GM19455 (cell line): ENCODE data around the gene SCIN.

Experiments used
- ATAC-seq: cut with Tn5 transposase; IDR thresholded peaks from one replicate; pipeline ENCODE4 v1.9.1; 2021; ENCODE audit not compliant: unreplicated experiment

SCIN gene

GRCh38 chr7:12565873-12566272 lies 4.6 kb upstream of the SCIN start:
- no peak for ATAC-seq

- ATAC-seq: peak; percentile 88
Measured at GRCh38 chr7:12567015-12567414, 3.5 kb upstream of the SCIN start.

GRCh38 chr7:12569673-12570072 lies 847 bp upstream of the SCIN start:
- ATAC-seq: no peak

DNA sequence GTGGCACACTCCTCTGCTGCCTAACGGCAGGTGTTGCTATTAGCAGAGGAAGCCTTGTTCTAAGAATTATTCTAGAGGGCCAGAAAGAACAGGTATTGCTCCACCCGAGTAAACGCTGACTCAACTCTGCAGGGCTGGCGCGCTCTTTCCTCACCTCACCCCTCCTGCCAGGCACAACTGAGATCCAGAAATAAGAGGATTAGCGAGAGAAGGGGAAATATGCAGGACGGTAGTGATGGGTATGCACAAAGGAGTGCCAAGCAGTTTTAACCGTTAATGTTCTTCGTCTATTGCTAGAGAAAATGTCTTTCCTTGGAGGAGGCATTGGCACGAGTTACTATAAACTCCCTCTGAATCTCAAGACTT lies 369 bp upstream of the SCIN start:
- ATAC-seq: no peak

DNA sequence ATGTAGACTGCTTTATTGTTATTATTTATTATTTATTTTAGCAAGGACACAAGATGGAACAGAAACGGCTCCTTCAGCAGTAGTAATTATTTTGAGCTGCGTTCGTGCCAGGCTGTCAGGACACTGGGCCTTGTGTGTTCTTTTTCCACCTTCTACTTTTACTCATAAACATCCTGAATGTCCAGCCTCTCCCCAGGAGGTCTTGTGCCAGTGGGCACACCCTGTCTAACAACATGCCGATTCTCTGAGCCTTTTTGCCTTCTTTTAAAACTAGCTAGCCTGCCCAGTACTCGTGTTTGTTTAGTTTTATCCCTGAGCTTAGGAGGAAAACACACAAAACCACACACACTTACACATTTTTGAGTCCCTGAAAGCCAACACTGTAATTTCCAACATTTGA lies 1.2 kb downstream of the SCIN start:
- ATAC-seq: no peak

DNA sequence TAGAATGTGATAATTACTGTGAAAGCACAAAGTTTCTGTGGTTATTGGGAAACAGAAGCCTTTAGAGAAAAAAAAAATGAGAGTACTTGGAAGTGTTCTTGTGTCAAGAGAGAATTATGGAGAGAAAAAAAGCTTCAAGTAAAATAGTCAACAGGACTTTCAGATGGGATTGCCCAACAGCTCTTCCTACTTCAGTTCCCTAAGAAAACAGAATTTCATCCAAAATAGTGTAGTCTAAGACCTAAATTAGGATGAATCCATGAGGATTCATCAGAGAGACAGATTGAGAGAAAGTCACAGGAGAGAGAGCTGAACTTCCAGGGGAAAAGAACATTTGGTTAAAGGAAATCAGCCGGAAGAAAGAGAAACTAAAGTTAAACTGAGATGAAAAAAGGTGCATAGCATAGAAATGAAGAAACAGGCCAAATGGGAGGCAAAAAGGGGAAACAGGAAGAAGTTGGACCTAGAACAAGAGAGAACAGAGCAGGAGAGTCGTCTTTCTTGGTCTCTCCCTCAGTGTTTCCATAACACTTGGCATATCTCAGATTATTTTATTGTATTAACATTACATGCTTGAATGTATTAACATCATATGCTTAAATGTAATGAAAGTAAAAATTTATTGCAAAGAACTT lies 2.5 kb downstream of the SCIN start:
- no peak for ATAC-seq

DNA sequence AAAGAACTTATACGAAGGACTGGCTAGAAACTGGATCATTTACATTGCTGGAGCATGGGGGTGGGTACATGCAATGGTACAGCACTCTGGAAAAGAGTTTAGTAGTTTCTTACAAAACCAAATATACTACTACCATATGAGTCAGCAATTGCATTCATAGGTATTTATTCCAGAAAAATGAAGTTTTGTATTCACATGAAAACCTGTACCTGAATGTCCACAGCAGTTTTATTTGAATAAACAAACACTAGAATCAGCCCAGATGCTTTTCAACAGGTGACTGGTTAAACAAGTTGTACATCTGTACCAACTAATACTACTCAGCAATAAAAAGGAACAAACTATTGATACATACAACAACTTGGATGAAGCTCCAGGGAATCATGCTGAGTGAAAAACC lies 3.4 kb downstream of the SCIN start:
- ATAC-seq: no peak

DNA sequence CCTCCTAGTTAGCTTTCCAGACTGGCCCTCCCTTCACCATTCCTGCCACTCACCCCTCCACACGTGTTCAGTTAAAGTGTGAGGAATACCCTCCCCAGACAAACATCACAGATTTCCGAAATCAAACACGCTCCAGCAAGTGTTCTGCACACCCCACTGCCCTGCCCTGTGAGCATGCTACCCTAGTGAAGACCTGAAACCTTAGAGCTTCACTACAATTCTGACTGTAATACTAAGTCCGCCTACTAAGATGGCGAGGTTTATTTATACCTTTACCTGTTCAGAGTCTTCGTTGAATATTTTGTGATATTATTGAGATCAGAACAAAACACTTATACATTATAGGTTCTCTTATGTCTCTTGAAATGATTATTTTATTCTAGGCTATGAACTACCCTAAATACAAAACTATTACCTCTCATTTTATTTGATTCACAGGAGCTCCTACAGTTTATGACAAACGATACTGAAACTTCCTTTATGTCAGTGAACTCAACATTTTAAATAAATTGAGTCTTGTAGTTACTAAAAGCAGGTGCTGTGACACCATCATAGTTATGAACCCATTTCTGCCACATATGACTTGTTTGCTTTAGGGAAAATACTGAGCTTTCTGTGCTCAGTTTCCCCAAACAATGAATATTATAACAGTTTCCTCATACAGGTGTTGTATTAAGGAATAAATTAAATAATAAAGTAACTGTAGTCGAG lies 8.6 kb downstream of the SCIN start:
- no peak for ATAC-seq

DNA sequence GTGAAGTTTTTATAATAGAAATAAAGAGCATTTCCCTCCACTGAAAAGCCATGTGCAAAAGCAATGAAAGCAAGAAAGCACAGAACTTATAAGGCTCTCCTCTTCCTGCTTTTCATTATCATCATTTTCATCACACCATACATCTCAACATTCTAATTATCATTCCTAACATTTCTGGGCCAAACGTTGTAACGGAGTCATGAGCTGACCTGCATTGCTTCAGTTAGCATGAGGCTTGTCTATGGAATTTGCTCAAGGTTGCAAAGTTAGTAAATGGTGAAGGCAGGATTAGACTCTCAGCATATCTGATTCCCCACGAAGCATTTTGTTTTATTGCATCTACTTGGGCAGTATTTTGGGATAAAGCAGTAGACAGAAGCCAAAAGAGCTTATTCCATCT lies 11.4 kb downstream of the SCIN start:
- ATAC-seq: no peak

DNA sequence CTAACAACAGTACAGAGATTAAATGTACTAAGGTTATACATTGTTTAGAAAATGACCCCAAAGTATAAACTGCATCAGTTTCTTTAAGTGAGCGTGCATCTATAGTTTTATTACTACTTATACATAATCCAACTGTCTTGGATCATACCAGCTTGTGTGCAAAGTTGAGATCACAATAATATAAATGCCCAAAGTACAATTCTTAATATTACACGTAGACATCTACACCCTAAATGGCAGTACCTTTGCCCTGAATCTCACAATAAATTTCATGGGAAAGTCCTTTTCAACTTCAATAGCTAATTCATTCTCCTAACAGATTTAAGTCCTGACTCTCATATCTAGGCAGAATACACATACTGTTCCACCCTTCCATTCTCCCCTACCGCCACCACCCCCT lies 11.8 kb downstream of the SCIN start:
- ATAC-seq: no peak

DNA sequence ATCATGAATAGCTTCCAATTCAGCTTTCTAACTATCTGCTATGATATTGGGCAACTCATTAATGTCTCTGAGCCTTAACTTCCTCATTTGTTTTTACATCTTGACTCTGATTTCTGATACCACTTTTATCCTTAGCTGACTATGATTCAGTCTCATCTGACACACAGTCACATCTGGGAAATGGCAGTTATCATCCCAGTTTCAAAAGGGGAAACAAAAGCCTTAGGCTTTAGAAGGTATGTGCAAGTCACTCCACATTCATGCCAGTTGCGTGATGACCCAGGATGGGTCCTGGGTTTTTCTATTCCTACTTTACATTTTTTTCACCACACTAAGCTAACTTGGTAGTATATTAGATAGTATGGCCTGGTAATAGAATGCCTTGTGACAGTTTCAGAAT lies 12.7 kb downstream of the SCIN start:
- ATAC-seq: no peak

GRCh38 chr7:12583922-12584321 lies 13.4 kb downstream of the SCIN start:
- no peak for ATAC-seq

GRCh38 chr7:12584930-12585329 lies 14.4 kb downstream of the SCIN start:
- peak; percentile 82 for ATAC-seq

- no peak for ATAC-seq
Measured at GRCh38 chr7:12586271-12586670, 15.8 kb downstream of the SCIN start.

GRCh38 chr7:12588259-12588904 lies 17.9 kb downstream of the SCIN start:
- ATAC-seq: no peak

- ATAC-seq: no peak
Measured at GRCh38 chr7:12590559-12590958, 20.0 kb downstream of the SCIN start.

GRCh38 chr7:12594122-12594897 lies 23.8 kb downstream of the SCIN start:
- no peak for ATAC-seq

- ATAC-seq: no peak
Measured at GRCh38 chr7:12595148-12595547, 24.6 kb downstream of the SCIN start.

- no peak for ATAC-seq
Measured at GRCh38 chr7:12596225-12596790, 25.8 kb downstream of the SCIN start.

- peak; percentile 75 for ATAC-seq
Measured at GRCh38 chr7:12601302-12601869, 30.9 kb downstream of the SCIN start.

GRCh38 chr7:12607134-12607533 lies 36.6 kb downstream of the SCIN start:
- ATAC-seq: no peak
